H1 (cell line): ENCODE measurements around the gene EMP3. TPM values are rescaled to one million over a fixed set of nuclear protein-coding genes. Genes with fewer than 3 reads are reported as not detected.

Source experiments
- CTCF ChIA-PET: fragments of 300-600 bp; sonication (Branson Sonifier 250); formaldehyde crosslinking; loops from one replicate; lab custom pipeline; 2021; ENCODE audit not compliant: partially characterized antibody; lab: Charles Lee
- POLR2A ChIA-PET: fragments of 300-600 bp; sonication (Branson Sonifier 250); formaldehyde crosslinking; loops from one replicate; lab custom pipeline; 2021; ENCODE audit warnings: inconsistent platforms; ENCODE audit not compliant: partially characterized antibody; lab: Charles Lee
- DNase-seq, 2 experiments: peaks; one replicate each; pipeline versions ENCODE4 v3.0.0 to v3.0.0-alpha.2; 2010 to 2022; ENCODE audit warnings: low spot score in 2 of 2, low read depth in 1 of 2, mixed read lengths in 1 of 2
- FAIRE-seq: peaks from 2 replicates; lab custom pipeline; 2011; peaks lifted over from hg19 to GRCh38; lab: Jason Lieb, UNC
- H2AFZ ChIP-seq: 2 replicates; pipeline ENCODE4 v1.8.1; 2012; ENCODE audit warnings: low read length, inconsistent platforms
- H2AK5ac ChIP-seq: 2 replicates; pipeline ENCODE4 v1.6.1; 2013; ENCODE audit warnings: low read depth, low read length
- H2BK120ac ChIP-seq: replicated peaks from 2 replicates; pipeline ENCODE3; 2013; ENCODE audit warnings: low read depth, low read length, inconsistent platforms
- H2BK12ac ChIP-seq: 2 replicates; pipeline ENCODE4 v1.6.1; 2013; ENCODE audit warnings: low read depth, low read length
- H2BK15ac ChIP-seq: 2 replicates; pipeline ENCODE4 v1.6.1; 2013; ENCODE audit warnings: low read length
- H2BK20ac ChIP-seq: 2 replicates; pipeline ENCODE4 v1.6.1; 2013; ENCODE audit warnings: low read length
- H2BK5ac ChIP-seq: 2 replicates; pipeline ENCODE4 v1.6.1; 2013; ENCODE audit warnings: low read depth, low read length
- H3K14ac ChIP-seq: 2 replicates; pipeline ENCODE4 v1.6.1; 2013; ENCODE audit warnings: inconsistent platforms; ENCODE audit not compliant: insufficient read length
- H3K18ac ChIP-seq: 2 replicates; pipeline ENCODE4 v1.6.1; 2013; ENCODE audit warnings: low read length; ENCODE audit errors: extremely low read depth
- H3K23ac ChIP-seq: 2 replicates; pipeline ENCODE4 v1.6.1; 2013; ENCODE audit warnings: inconsistent platforms; ENCODE audit not compliant: insufficient read length
- H3K23me2 ChIP-seq: 2 replicates; pipeline ENCODE4 v1.6.1; 2013; ENCODE audit warnings: low read depth, low read length
- H3K27ac ChIP-seq: 2 replicates; pipeline ENCODE4 v1.6.1; 2011; ENCODE audit warnings: low read depth, low read length, inconsistent platforms
- H3K27me3 ChIP-seq, 4 experiments: replicated peaks in 1 of 4; 1 replicate in 1 of 4; 2 replicates in 3 of 4; pipeline versions ENCODE4 v1.6.1 to v1.8.1; 2011 to 2013; ENCODE audit warnings: low read length in 3 of 4, mild to moderate bottlenecking in 3 of 4, inconsistent platforms in 2 of 4, mixed read lengths in 2 of 4, moderate library complexity in 1 of 4; ENCODE audit not compliant: control insufficient read depth in 3 of 4, insufficient read depth in 3 of 4; ENCODE audit errors: extremely low read depth in 1 of 4
- H3K36me3 ChIP-seq, 4 experiments: 2 replicates each; pipeline versions ENCODE4 v1.6.1 to v1.8.1; 2011 to 2013; ENCODE audit warnings: mild to moderate bottlenecking in 4 of 4, low read length in 3 of 4, moderate library complexity in 2 of 4, control low read depth in 1 of 4, inconsistent platforms in 1 of 4; ENCODE audit not compliant: insufficient read depth in 4 of 4, control insufficient read depth in 2 of 4
- H3K4ac ChIP-seq: replicated peaks from 2 replicates; pipeline ENCODE3; 2013; ENCODE audit warnings: low read length, low read depth, mixed read lengths, inconsistent platforms; ENCODE audit not compliant: insufficient read length
- H3K4me1 ChIP-seq, 4 experiments: replicated peaks in 1 of 4; 1 replicate in 1 of 4; 2 replicates in 3 of 4; pipeline versions ENCODE4 v1.6.1 to v1.8.1; 2011 to 2013; ENCODE audit warnings: low read length in 3 of 4, inconsistent platforms in 2 of 4, mixed read lengths in 1 of 4; ENCODE audit not compliant: insufficient read depth in 4 of 4, control insufficient read depth in 3 of 4
- H3K4me2 ChIP-seq, 2 experiments: 2 replicates each; pipeline versions ENCODE4 v1.6.1 to v1.8.1; 2011 to 2013; ENCODE audit warnings: low read depth in 2 of 2, low read length in 2 of 2, control low read depth in 1 of 2, inconsistent platforms in 1 of 2, mild to moderate bottlenecking in 1 of 2; ENCODE audit not compliant: insufficient read depth in 1 of 2
- H3K4me3 ChIP-seq, 4 experiments: fragments of 200-600, 300-600 bp in 1 of 4; sonication (generic), shearing (Covaris generic), sonication (Bioruptor Twin) in 1 of 4; 2 replicates each; pipeline versions ENCODE4 v1.5.1 to v1.8.1; 2011 to 2016; ENCODE audit warnings: low read length in 4 of 4, low read depth in 3 of 4, control low read depth in 2 of 4, inconsistent platforms in 2 of 4, mild to moderate bottlenecking in 2 of 4, mixed read lengths in 1 of 4, moderate library complexity in 1 of 4; ENCODE audit not compliant: insufficient read depth in 2 of 4; ENCODE audit errors: extremely low read depth in 1 of 4
- H3K56ac ChIP-seq: replicated peaks from 2 replicates; pipeline ENCODE3; 2013; ENCODE audit warnings: low read depth, mild to moderate bottlenecking, mixed read lengths, low read length, inconsistent platforms; ENCODE audit not compliant: insufficient read length
- H3K79me1 ChIP-seq: 2 replicates; pipeline ENCODE4 v1.6.1; 2013; ENCODE audit warnings: low read depth, low read length, control low read depth
- H3K79me2 ChIP-seq, 2 experiments: 2 replicates each; pipeline versions ENCODE4 v1.6.1 to v1.8.1; 2012 to 2013; ENCODE audit warnings: low read length in 2 of 2, mild to moderate bottlenecking in 2 of 2, inconsistent platforms in 1 of 2; ENCODE audit not compliant: insufficient read depth in 2 of 2, control insufficient read depth in 1 of 2
- H3K9ac ChIP-seq, 4 experiments: replicated peaks in 1 of 4; 1 replicate in 1 of 4; 2 replicates in 3 of 4; pipeline versions ENCODE4 v1.6.1 to v1.8.1; 2011 to 2013; ENCODE audit warnings: low read depth in 3 of 4, low read length in 3 of 4, control low read depth in 2 of 4, mild to moderate bottlenecking in 2 of 4, moderate library complexity in 2 of 4, inconsistent platforms in 1 of 4; ENCODE audit errors: extremely low read depth in 1 of 4
- H3K9me3 ChIP-seq, 2 experiments: 2 replicates each; pipeline versions ENCODE4 v1.6.1 to v1.8.1; 2012 to 2013; ENCODE audit warnings: mild to moderate bottlenecking in 2 of 2, moderate library complexity in 2 of 2, control low read depth in 1 of 2, inconsistent platforms in 1 of 2, low read depth in 1 of 2, low read length in 1 of 2, mixed read lengths in 1 of 2; ENCODE audit not compliant: insufficient read depth in 2 of 2
- H4K20me1 ChIP-seq, 2 experiments: replicated peaks in 1 of 2; 2 replicates each; pipeline versions ENCODE3 to v1.8.1; 2011 to 2013; ENCODE audit warnings: inconsistent platforms in 2 of 2, low read length in 2 of 2, mild to moderate bottlenecking in 1 of 2; ENCODE audit not compliant: insufficient read depth in 2 of 2, control insufficient read depth in 1 of 2
- H4K5ac ChIP-seq: 2 replicates; pipeline ENCODE4 v1.6.1; 2013; ENCODE audit warnings: low read length, low read depth, mixed read lengths, inconsistent platforms; ENCODE audit not compliant: insufficient read length
- H4K8ac ChIP-seq: 2 replicates; pipeline ENCODE4 v1.8.0; 2013; ENCODE audit warnings: mild to moderate bottlenecking, moderate library complexity, low read length, inconsistent platforms; ENCODE audit not compliant: insufficient read depth; ENCODE audit errors: extremely low read depth
- H4K91ac ChIP-seq: replicated peaks from 2 replicates; pipeline ENCODE3; 2013; ENCODE audit warnings: low read length, mixed read lengths, inconsistent platforms; ENCODE audit not compliant: insufficient read length
- ASH2L ChIP-seq: fragments of 200-600, 300-600 bp; sonication (generic); IDR thresholded peaks from one replicate; pipeline ENCODE4 v1.7.1; 2017; ENCODE audit warnings: low read length
- CHD2 ChIP-seq: IDR thresholded peaks from 2 replicates; pipeline ENCODE4 v1.6.1; 2012; ENCODE audit warnings: low read length, improper control_type of control experiment
- JUND ChIP-seq: IDR thresholded peaks from 2 replicates; pipeline ENCODE4 v1.6.1; 2011; ENCODE audit warnings: mild to moderate bottlenecking, improper control_type of control experiment, low read length
- NRF1 ChIP-seq: IDR thresholded peaks from 2 replicates; pipeline ENCODE4 v1.6.1; 2011; ENCODE audit warnings: mild to moderate bottlenecking, low read depth, low read length, improper control_type of control experiment
- SP1 ChIP-seq: IDR thresholded peaks from 2 replicates; pipeline ENCODE4 v1.6.1; 2011; ENCODE audit warnings: low read depth, low read length
- SP2 ChIP-seq: IDR thresholded peaks from 2 replicates; pipeline ENCODE4 v1.6.1; 2012; ENCODE audit warnings: mild to moderate bottlenecking, low read length, inconsistent platforms
- TAF7 ChIP-seq: optimal IDR thresholded peaks from 2 replicates; pipeline ENCODE3; 2011; ENCODE audit warnings: low read depth, mild to moderate bottlenecking, inconsistent platforms, low read length, moderate library complexity, borderline replicate concordance
- WGBS, 2 experiments: shearing (Covaris generic) in 1 of 2; methylation state at CpG; one replicate each; pipeline versions ENCODE4 v1.1.6 to v1.1.7; 2013 to 2015; ENCODE audit warnings: low lambda C conversion rate in 2 of 2, mixed read lengths in 2 of 2, inconsistent platforms in 1 of 2, low coverage in 1 of 2, missing lambda C conversion rate in 1 of 2; ENCODE audit not compliant: insufficient replicate concordance in 2 of 2, insufficient coverage in 1 of 2, insufficient read length in 1 of 2; ENCODE audit errors: extremely low coverage in 1 of 2, missing lambda C conversion rate in 1 of 2; 5-methylcytosine and 5-hydroxymethylcytosine counted together
- polyA plus RNA-seq, 7 experiments: library from polyadenylated mRNA; depleted of rRNA in 3 of 7; stranded (reverse) in 5 of 7; unstranded in 2 of 7; fragments of >200 nt in 5 of 7; fragments of 200-250 nt in 2 of 7; gene quantifications; 1 replicate in 5 of 7; 2 replicates in 1 of 7; 4 replicates in 1 of 7; pipeline versions ENCODE4 v1.2.1 to v1.2.3, GENCODE V29; 2011 to 2013; ENCODE audit warnings: missing spikeins in 2 of 7, mixed read lengths in 2 of 7
- total RNA-seq: library from RNA; stranded (reverse); fragmentation: NEBNext Ultra II Directional; extraction: Animal tissue kit (Norgen Biotek cat#: 25700); gene quantifications from 2 replicates; pipeline ENCODE4 v1.2.1, GENCODE V29; 2021
- TF ChIP-seq, protein P1 (sequence below), 3 experiments: IDR thresholded peaks; 1 replicate in 2 of 3; 2 replicates in 1 of 3; pipeline versions ENCODE4 v1.5.1 to v1.6.1; 2011; ENCODE audit warnings: low read length in 3 of 3, mild to moderate bottlenecking in 3 of 3, inconsistent platforms in 2 of 3, low read depth in 1 of 3, moderate library complexity in 1 of 3; ENCODE audit not compliant: insufficient read depth in 1 of 3; ENCODE audit errors: control extremely low read depth in 1 of 3

EMP3 gene
- total and polyA plus RNA-seq, 2 of the 8 experiments (the other 6 are each of a cell fraction or from before 2014, with no cell fraction given): 18.4 to 87.8 TPM

DNA sequence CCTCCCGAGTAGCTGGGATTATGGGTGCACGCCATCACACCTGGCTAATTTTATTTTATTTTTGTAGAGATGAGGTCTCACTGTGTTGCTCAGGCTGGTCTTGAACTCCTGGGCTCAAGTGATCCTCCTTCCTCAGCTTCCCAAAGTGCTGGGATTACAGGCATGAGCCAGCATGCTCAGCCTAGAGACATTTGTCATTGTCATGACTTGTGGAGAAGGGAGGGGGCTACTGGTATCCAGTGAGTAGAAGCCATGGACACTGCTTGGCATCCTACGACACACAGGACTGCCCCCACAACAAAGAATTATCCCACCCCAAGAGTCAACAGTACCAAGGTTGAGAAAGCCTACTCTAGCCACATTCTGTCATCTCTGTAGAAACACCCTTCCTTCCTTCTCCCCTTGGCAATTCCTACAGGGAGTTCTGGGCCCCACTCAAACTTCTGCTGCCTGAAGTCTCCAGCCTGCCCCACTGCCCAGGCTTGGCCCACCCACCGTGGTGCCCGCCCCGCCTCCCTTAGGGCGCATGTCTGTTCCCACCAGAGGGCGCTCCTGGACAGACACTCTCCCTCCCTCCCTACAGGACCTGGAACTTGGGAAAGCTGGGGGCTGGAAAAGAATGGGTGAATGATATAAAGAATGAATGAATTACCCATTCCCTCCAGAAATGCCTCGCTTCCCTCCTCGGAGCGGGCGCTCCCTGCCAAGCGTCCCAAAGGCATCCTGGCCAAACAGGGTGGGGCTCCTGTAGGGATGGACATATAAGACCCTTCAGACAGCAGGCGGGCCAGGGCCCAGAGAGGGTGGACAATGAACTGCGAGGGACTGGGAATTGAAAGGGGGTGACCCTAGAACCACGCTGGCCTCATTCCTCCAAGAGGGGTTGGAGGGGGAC, 5.5 kb upstream of the EMP3 start:
- Histone ChIP-seq H3K27ac (peak overlapping the region; percentile 56), H3K9ac (peak overlapping the region in 2 of 4 experiments; percentile 49 to 58; a peak in 4 of 7 replicates), H3K14ac (no peak overlapping the region), H3K27me3 (peaks cover 0 to 4% (median 2%) of the 10 kb centered on the region in 4 experiments; a peak in 1 of 7 replicates), H3K79me2 (no peaks in the 10 kb centered on the region), H3K36me3 (no peaks in the 10 kb centered on the region), H2BK12ac (peak overlapping the region; percentile 80; the same call in 1 of the 2 replicates), H2BK5ac (peak overlapping the region; percentile 88; the same call in 1 of the 2 replicates), H2AK5ac (no peak overlapping the region), H3K4me2 (peak overlapping the region; percentile 59 to 83), H4K91ac (no peak overlapping the region), H3K9me3 (no peaks in the 10 kb centered on the region), H3K4ac (no peak overlapping the region), H2BK15ac (peak overlapping the region; percentile 61; the same call in 1 of the 2 replicates), H3K4me3 (peak overlapping the region in 3 of 4 experiments; percentile 7 to 81 (median 72); a peak in 6 of 8 replicates), H3K23ac (no peak overlapping the region), H2BK20ac (peak overlapping the region; percentile 51; the same call in 1 of the 2 replicates), H3K4me1 (peaks cover 0 to 17% (median 8%) of the 10 kb centered on the region in 4 experiments; a peak in 5 of 7 replicates), H2AFZ (peak overlapping the region; percentile 1; the same call in 1 of the 2 replicates), H4K8ac (peak overlapping the region; percentile 83; the same call in 1 of the 2 replicates), H4K5ac (peak overlapping the region; percentile 20), H3K79me1 (no peaks in the 10 kb centered on the region), H3K56ac (no peak overlapping the region), H2BK120ac (no peak overlapping the region), H3K18ac (peak overlapping the region; percentile 62), H3K23me2 (peaks cover 8% of the 10 kb centered on the region; the same call in 1 of the 2 replicates), H4K20me1 (no peaks in the 10 kb centered on the region)
- ChIA-PET CTCF (interaction anchor here (0.6 to 5.0 kb wide), 17 partner anchors 11 to 264 kb away, joined by 3 to 60 read pairs (median 4); partner anchors contain the start of genes GRIN2D and KDELR1), POLR2A (interaction anchor here (8.1 kb wide), 1 partner anchor 14 kb away, joined by 35 read pairs; no protein-coding TSS in a partner anchor)
- peak in 1 of 2 experiments; percentile 97 for DNase-seq
- FAIRE-seq: no peak
- WGBS, 2 experiments: 32% methylated on average over 13 of the region's 16 CpGs; no CpG with 5 or more reads in 1 of the 2 experiments
- TF ChIP-seq TAF7: peak; percentile 30
- TF ChIP-seq JUND: peak; percentile 40; the same call in 1 of the 2 replicates
- TF ChIP-seq CHD2: 0 out of 2 replicates have a peak, but pooled peaks have one; percentile 24
- no peak for TF ChIP-seq SP2
- TF ChIP-seq SP1: peak; percentile 64; the same call in 1 of the 2 replicates
- TF ChIP-seq, protein P1, sequence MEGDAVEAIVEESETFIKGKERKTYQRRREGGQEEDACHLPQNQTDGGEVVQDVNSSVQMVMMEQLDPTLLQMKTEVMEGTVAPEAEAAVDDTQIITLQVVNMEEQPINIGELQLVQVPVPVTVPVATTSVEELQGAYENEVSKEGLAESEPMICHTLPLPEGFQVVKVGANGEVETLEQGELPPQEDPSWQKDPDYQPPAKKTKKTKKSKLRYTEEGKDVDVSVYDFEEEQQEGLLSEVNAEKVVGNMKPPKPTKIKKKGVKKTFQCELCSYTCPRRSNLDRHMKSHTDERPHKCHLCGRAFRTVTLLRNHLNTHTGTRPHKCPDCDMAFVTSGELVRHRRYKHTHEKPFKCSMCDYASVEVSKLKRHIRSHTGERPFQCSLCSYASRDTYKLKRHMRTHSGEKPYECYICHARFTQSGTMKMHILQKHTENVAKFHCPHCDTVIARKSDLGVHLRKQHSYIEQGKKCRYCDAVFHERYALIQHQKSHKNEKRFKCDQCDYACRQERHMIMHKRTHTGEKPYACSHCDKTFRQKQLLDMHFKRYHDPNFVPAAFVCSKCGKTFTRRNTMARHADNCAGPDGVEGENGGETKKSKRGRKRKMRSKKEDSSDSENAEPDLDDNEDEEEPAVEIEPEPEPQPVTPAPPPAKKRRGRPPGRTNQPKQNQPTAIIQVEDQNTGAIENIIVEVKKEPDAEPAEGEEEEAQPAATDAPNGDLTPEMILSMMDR (IDR thresholded peaks at IDR 0.05; ENCODE audit: control extremely low read depth in 1 of 3, insufficient read depth in 1 of 3, low read depth in 1 of 3, low read length in 3 of 3): peak; percentile 80 to 87 (median 86)
- no peak for TF ChIP-seq NRF1
- no peak for TF ChIP-seq ASH2L
